Smooth muscle cell (in vitro differentiated cells): Measurements from ENCODE around the gene AK8. TPM values are rescaled to one million over a fixed set of nuclear protein-coding genes. Genes with fewer than 3 reads are reported as not detected.

Experiments
- DNase-seq: peaks from one replicate; lab custom pipeline; 2025; ENCODE audit not compliant: unreplicated experiment; lab: John Stamatoyannopoulos, UW
- H2AFZ ChIP-seq: fragments of 200-600 bp; sonication (generic); 2 replicates; pipeline ENCODE4 v1.6.0; 2016; ENCODE audit warnings: antibody characterized with exemption, low read depth, mild to moderate bottlenecking
- H3F3A ChIP-seq: fragments of 200-600 bp; sonication (generic); 2 replicates; pipeline ENCODE4 v1.6.0; 2017; ENCODE audit warnings: antibody characterized with exemption, low read depth
- H3K27ac ChIP-seq: fragments of 200-600 bp; sonication (generic); 2 replicates; pipeline ENCODE4 v1.5.1; 2016; ENCODE audit warnings: low read depth, mild to moderate bottlenecking
- H3K27me3 ChIP-seq: fragments of 200-600 bp; sonication (generic); 2 replicates; pipeline ENCODE4 v1.6.1; 2016; ENCODE audit warnings: low read depth, mild to moderate bottlenecking
- H3K36me3 ChIP-seq: fragments of 200-600 bp; sonication (generic); 2 replicates; pipeline ENCODE4 v1.5.1; 2016; ENCODE audit warnings: low read depth
- H3K4me1 ChIP-seq: fragments of 200-600 bp; sonication (generic); 2 replicates; pipeline ENCODE4 v1.5.1; 2016; ENCODE audit warnings: low read depth
- H3K4me2 ChIP-seq: fragments of 200-600 bp; sonication (generic); 2 replicates; pipeline ENCODE4 v1.6.0; 2016; ENCODE audit warnings: mild to moderate bottlenecking
- H3K4me3 ChIP-seq: fragments of 200-600 bp; sonication (generic); 2 replicates; pipeline ENCODE4 v1.5.1; 2016; ENCODE audit warnings: mild to moderate bottlenecking
- H3K79me2 ChIP-seq: fragments of 200-600 bp; sonication (generic); 2 replicates; pipeline ENCODE4 v1.6.0; 2016; ENCODE audit warnings: low read depth, mild to moderate bottlenecking
- H3K9ac ChIP-seq: fragments of 200-600 bp; sonication (generic); 2 replicates; pipeline ENCODE4 v1.6.0; 2016; ENCODE audit warnings: low read depth
- H3K9me3 ChIP-seq: fragments of 200-600 bp; sonication (generic); replicated peaks from 2 replicates; pipeline ENCODE4 v1.5.1; 2016; ENCODE audit warnings: low read depth
- H4K20me1 ChIP-seq: fragments of 200-600 bp; sonication (generic); 2 replicates; pipeline ENCODE4 v1.6.0; 2016; ENCODE audit warnings: low read depth
- CTCF ChIP-seq: fragments of 200-600 bp; sonication (generic); IDR thresholded peaks from 2 replicates; pipeline ENCODE4 v1.5.1; 2017; ENCODE audit warnings: borderline replicate concordance, mild to moderate bottlenecking, antibody characterized with exemption; ENCODE audit not compliant: insufficient read depth, poor library complexity, severe bottlenecking
- WGBS: methylation state at CpG from one replicate; pipeline ENCODE4 v1.1.7; 2016; ENCODE audit warnings: low lambda C conversion rate; 5-methylcytosine and 5-hydroxymethylcytosine counted together
- polyA plus RNA-seq: library from polyadenylated mRNA; unstranded; fragments of >200 nt; fragmentation: Nextera tagmentation; extraction: Ambion mirVana; gene quantifications from 2 replicates; pipeline ENCODE4 v1.2.1, GENCODE V29; 2016
- total RNA-seq: library from RNA; depleted of rRNA; stranded (reverse); fragments of >200 nt; gene quantifications from 2 replicates; pipeline ENCODE4 v1.2.3, GENCODE V29; 2014

Gene AK8
- total and polyA plus RNA-seq, 2 experiments from 2014 or later, result 0.67 to 1.4 TPM

DNA sequence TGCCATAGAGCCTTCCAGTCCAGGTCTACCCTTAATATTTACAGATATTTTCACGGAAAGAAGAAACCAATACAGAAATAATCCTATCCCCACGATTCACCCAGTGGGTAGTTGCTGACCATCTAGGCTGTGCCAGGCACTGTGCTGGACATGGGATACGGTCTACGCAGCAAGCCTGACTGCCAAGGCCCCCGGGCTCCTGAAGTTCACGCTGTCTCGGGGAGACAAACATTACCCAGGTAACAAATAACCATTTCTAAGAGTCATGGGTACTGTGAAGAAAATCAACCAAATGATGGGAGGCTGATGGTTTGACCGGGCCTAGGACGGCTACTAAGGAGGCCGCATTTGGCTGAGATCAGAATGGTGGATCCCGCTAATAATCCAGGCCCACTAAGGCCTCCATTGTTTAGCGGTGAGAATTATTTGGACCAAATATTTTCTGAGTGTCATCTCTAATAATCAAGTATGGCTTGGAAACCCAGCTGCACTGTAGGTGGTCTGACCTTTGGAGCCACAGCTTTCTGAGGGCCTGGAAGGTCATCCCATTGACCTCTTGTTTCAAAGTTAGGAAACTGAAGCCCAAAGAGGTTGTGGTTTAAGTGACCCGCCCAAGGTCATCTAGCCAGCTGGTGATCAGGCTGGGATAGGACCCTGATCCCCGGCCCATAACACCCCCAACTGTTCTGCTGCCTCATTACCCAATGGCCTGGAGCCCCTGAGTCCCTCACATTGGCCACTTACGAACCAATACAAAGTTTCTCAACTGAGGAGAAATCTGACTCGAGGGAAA lies 82.4 kb downstream of the AK8 start:
- H3K4me1 ChIP-seq, result no peaks in the 10 kb centered on the region
- no peak for DNase-seq
- H2AFZ ChIP-seq, result no peak overlapping the region
- no peaks in the 10 kb centered on the region for H3K9me3 ChIP-seq
- WGBS, result 95% methylated on average over 16 of the region's 16 CpGs
- H3K79me2 ChIP-seq, result no peaks in the 10 kb centered on the region
- H3K4me2 ChIP-seq, result no peak overlapping the region
- H3K36me3 ChIP-seq, result no peaks in the 10 kb centered on the region
- no peak overlapping the region for H3K9ac ChIP-seq
- H3K4me3 ChIP-seq, result no peak overlapping the region
- no peaks in the 10 kb centered on the region for H3F3A ChIP-seq
- H3K27ac ChIP-seq, result no peak overlapping the region
- no peak for TF ChIP-seq CTCF
- peaks cover 16% of the 10 kb centered on the region for H3K27me3 ChIP-seq
- H4K20me1 ChIP-seq, result no peaks in the 10 kb centered on the region

- TF ChIP-seq CTCF, result no peak
- H3K9ac ChIP-seq, result no peak overlapping the region
- DNase-seq, result no peak
- H3K9me3 ChIP-seq, result no peaks in the 10 kb centered on the region
- WGBS, result 49% methylated on average over 13 of the region's 13 CpGs
- H3K36me3 ChIP-seq, result no peaks in the 10 kb centered on the region
- no peaks in the 10 kb centered on the region for H3F3A ChIP-seq
- no peak overlapping the region for H3K4me2 ChIP-seq
- H2AFZ ChIP-seq, result no peak overlapping the region
- no peaks in the 10 kb centered on the region for H3K4me1 ChIP-seq
- H3K27ac ChIP-seq, result no peak overlapping the region
- no peaks in the 10 kb centered on the region for H4K20me1 ChIP-seq
- no peak overlapping the region for H3K4me3 ChIP-seq
- H3K79me2 ChIP-seq, result no peaks in the 10 kb centered on the region
- peaks cover 16% of the 10 kb centered on the region for H3K27me3 ChIP-seq
These were observed 83.2 kb downstream of the AK8 start for GRCh38 chr9:132794730-132795380.

DNA sequence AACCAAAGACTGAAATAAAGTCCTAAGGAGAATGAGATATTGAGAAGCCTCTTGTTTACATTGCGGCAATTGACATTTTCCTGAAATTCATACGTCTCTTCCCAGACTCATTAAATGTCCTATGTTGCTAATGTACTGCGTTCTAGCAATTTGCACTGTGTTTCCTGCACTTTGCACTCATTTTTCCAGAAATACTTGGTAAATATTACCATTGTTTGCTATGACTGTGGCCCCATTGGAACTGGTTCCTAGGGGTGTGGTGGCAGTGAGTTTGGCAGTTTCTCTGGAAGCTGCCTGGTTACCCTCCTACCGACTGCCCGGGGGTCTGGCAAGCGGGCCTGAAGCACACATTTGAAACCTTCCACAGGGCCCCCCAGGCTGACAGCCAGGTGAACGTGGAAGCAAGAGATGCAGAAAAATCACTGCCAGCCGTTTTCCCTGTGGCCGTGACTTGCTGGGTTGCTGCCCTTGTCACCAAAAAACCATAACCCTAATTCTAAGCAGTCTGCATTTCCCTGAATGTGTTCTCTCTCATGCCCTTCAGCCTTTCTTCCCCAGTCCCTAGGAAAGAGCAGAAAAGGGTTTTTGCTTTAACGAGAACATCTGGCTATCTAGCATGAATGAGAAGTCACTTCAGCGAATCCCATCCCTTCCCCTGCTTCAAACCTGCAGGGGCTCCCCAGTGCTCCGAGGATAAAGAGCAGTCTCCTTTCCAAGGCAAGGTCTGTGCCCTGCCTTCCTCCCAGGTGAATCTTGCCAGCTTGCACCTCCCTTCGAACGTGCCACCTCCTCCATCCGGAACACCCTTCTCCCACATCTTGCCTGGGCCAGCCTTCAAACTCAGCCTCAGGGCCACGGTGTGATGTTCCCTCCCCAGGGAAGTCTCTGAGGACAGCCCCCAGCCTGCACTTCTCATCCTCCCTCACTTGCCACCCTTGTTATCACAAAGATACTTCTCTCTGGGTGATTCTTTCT lies 84.2 kb downstream of the AK8 start:
- H3K27me3 ChIP-seq, result peaks cover 16% of the 10 kb centered on the region
- H3F3A ChIP-seq, result no peaks in the 10 kb centered on the region
- TF ChIP-seq CTCF, result no peak
- H3K9ac ChIP-seq, result no peak overlapping the region
- no peak overlapping the region for H3K4me2 ChIP-seq
- no peaks in the 10 kb centered on the region for H3K9me3 ChIP-seq
- H3K4me1 ChIP-seq, result no peaks in the 10 kb centered on the region
- WGBS, result 84% methylated on average over 16 of the region's 16 CpGs
- no peak for DNase-seq
- H3K36me3 ChIP-seq, result no peaks in the 10 kb centered on the region
- H4K20me1 ChIP-seq, result no peaks in the 10 kb centered on the region
- no peaks in the 10 kb centered on the region for H3K79me2 ChIP-seq
- no peak overlapping the region for H3K27ac ChIP-seq
- H2AFZ ChIP-seq, result no peak overlapping the region
- H3K4me3 ChIP-seq, result no peak overlapping the region
